Activated effector memory CD4-positive, alpha-beta T cell treated with Interleukin-2 at 50 U/mL for 16 hours (primary cell): Measurements from ENCODE around the gene CNN3.

ENCODE experiments used
- DNase-seq: peaks from one replicate; pipeline ENCODE4 v3.0.0-alpha.2; 2020

Gene CNN3

DNA sequence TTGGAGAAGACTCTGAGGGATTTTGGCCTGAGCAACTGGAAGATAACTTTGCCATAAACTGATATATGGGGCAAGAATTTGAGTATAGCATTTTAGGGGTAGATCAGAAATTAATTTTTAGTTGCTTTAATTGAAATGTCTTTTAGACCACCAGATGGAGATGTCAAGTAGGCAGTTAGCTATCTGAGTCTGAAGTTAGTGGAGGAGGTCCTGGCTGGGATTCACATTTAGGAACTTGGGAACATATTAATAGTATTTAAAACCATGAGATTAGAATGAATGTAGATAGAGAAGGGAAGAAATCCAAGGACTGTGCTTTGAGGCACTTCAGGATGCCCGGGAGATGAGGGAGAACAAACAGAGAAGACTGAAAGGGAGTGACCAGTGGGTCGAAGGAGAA is 74.1 kb downstream of the CNN3 start:
- no peak for DNase-seq

GRCh38 chr1:94851571-94851970 is 75.3 kb downstream of the CNN3 start:
- DNase-seq, result no peak
